Adrenal gland (tissue), 12 donors: ENCODE data around the gene P2RX2. TPM values are rescaled to one million over a fixed set of nuclear protein-coding genes. Genes with fewer than 3 reads are reported as not detected.

Experiments
- DNase-seq, 7 donors: peaks; one replicate each; pipeline ENCODE4 v3.0.0-alpha.2; 2019 to 2020
- H3K27ac ChIP-seq, 5 donors: fragments of 200-600 bp; sonication (generic) in 4 of 5; 1 replicate in 3 of 5; 2 replicates in 2 of 5; pipeline versions ENCODE4 v1.5.1 to v1.8.0; 2016 to 2020; ENCODE audit warnings: mild to moderate bottlenecking in 1 of 5
- H3K27me3 ChIP-seq: fragments of 200-600 bp; 2 replicates; pipeline ENCODE4 v1.8.0; 2021
- H3K36me3 ChIP-seq, 2 donors: fragments of 200-600 bp; replicated peaks in 1 of 2; 1 replicate in 1 of 2; 2 replicates in 1 of 2; pipeline versions ENCODE4 v1.5.1 to v1.8.0; 2018 to 2022
- H3K4me1 ChIP-seq, 2 donors: fragments of 200-600 bp; replicated peaks in 1 of 2; 1 replicate in 1 of 2; 2 replicates in 1 of 2; pipeline versions ENCODE4 v1.5.1 to v1.8.0; 2018 to 2021
- H3K4me3 ChIP-seq, 4 donors: fragments of 200-600 bp; sonication (generic) in 3 of 4; one replicate each; pipeline ENCODE4 v1.5.1; 2016 to 2018
- H3K9me3 ChIP-seq, 3 donors: fragments of 200-600 bp; sonication (generic) in 1 of 3; replicated peaks in 1 of 3; 1 replicate in 2 of 3; 2 replicates in 1 of 3; pipeline versions ENCODE4 v1.5.1 to v1.8.0; 2016 to 2021
- CTCF ChIP-seq, 6 experiments: fragments of 450-650 bp in 4 of 6; fragments of 200-600 bp in 2 of 6; sonication (generic) in 1 of 6; IDR thresholded peaks; 1 replicate in 5 of 6; 2 replicates in 1 of 6; pipeline versions ENCODE4 v1.5.1 to v1.8.0; 2016 to 2021; ENCODE audit warnings: antibody characterized with exemption in 6 of 6, mild to moderate bottlenecking in 2 of 6, moderate library complexity in 1 of 6
- POLR2A ChIP-seq, 2 donors: fragments of 450-650 bp; IDR thresholded peaks; one replicate each; pipeline ENCODE4 v1.6.1; 2017; ENCODE audit warnings: antibody characterized with exemption in 2 of 2, mild to moderate bottlenecking in 2 of 2, moderate library complexity in 1 of 2
- WGBS, 4 donors: extraction: QIAGEN DNeasy Blood & Tissue Kit in 2 of 4; methylation state at CpG; one replicate each; pipeline versions ENCODE4 v1.1.5 to v1.1.7; 2013 to 2017; 5-methylcytosine and 5-hydroxymethylcytosine counted together
- intact Hi-C, 2 donors: fragments of 100-400 bp; cut with DNase I; formaldehyde crosslinking; loops; one replicate each; pipeline versions ENCODE4 v1.14.1 to v1.15.0; 2022 to 2023
- polyA plus RNA-seq, 3 donors: library from polyadenylated mRNA; stranded (reverse); fragments of 200-250 nt in 2 of 3; fragments of 350-450 nt in 1 of 3; fragmentation: Illumina TruSeq in 1 of 3; extraction: RNeasy Lipid Tissue Mini Kit (QIAGEN cat#74804) in 1 of 3; gene quantifications; one replicate each; pipeline ENCODE4 v1.2.3, GENCODE V29; 2013 to 2014
- total RNA-seq, 9 donors: library from RNA; depleted of rRNA in 4 of 9; stranded (reverse); fragments of >200 nt in 4 of 9; fragments of 120-200 nt in 1 of 9; fragmentation: NEBNext Ultra II Directional in 1 of 9; extraction: Animal tissue kit (Norgen Biotek cat#: 25700) in 1 of 9; gene quantifications; one replicate each; pipeline versions ENCODE4 v1.1.0 to v1.2.4, GENCODE V29; 2013 to 2023
- donor health status: healthy with polysubstance abuse.
- donor health status: Bipolar disorder and iron deficiency.
- donor health status: DM: yes; HTN: yes; CAD: no.
- donor health status: DM: no; HTN: no; CAD: no.
- donor health status: DM: no; HTN: no; CAD: no.
- donor health status: DM: yes; HTN: yes; CAD: no.

The P2RX2 gene
- total and polyA plus RNA-seq, 12 donors: 0.11 to 1.9 (median 0.44) TPM; not detected in 9

- Histone ChIP-seq H3K36me3 (peaks cover 0 to 29% of the 10 kb centered on the region in 2 donors), H3K4me1 (no peaks in the 10 kb centered on the region), H3K9me3 (no peaks in the 10 kb centered on the region), H3K27ac (no peak overlapping the region), H3K27me3 (no peaks in the 10 kb centered on the region), H3K4me3 (no peak overlapping the region)
- no peak for DNase-seq
- WGBS, 4 donors: 83 to 96% (median 89%) methylated on average over 4 to 11 of the region's 11 CpGs
- TF ChIP-seq POLR2A (IDR thresholded peaks at IDR 0.05) (no peak), CTCF (IDR thresholded peaks at IDR 0.05) (no peak)
- intact Hi-C loops: no loop called here
These were observed 40.5 kb upstream of the P2RX2 start for GRCh38 chr12:132578118-132578517.

- no peaks in the 10 kb centered on the region for H3K9me3 ChIP-seq
- no peak for TF ChIP-seq CTCF (IDR thresholded peaks at IDR 0.05)
- no peak for TF ChIP-seq POLR2A (IDR thresholded peaks at IDR 0.05)
- DNase-seq: no peak
- peaks cover 0 to 29% of the 10 kb centered on the region in 2 donors for H3K36me3 ChIP-seq
- no peak overlapping the region for H3K27ac ChIP-seq
- intact Hi-C loops: no loop called here
- no peak overlapping the region for H3K4me3 ChIP-seq
- no peaks in the 10 kb centered on the region for H3K4me1 ChIP-seq
- 62 to 91% (median 88%) methylated on average over 3 to 11 of the region's 11 CpGs for whole genome bisulfite sequencing, 4 donors
- H3K27me3 ChIP-seq: no peaks in the 10 kb centered on the region
These were observed 39.8 kb upstream of the P2RX2 start for GRCh38 chr12:132578826-132579225.

GRCh38 chr12:132579744-132580143 is 38.8 kb upstream of the P2RX2 start:
- no peak for DNase-seq
- Histone ChIP-seq H3K4me1 (no peaks in the 10 kb centered on the region), H3K27ac (no peak overlapping the region), H3K36me3 (peaks cover 0 to 19% of the 10 kb centered on the region in 2 donors), H3K9me3 (no peaks in the 10 kb centered on the region), H3K4me3 (no peak overlapping the region), H3K27me3 (no peaks in the 10 kb centered on the region)
- WGBS, 4 donors: 79 to 89% (median 84%) methylated on average over 12 of the region's 12 CpGs
- intact Hi-C loops: no loop called here
- TF ChIP-seq POLR2A (IDR thresholded peaks at IDR 0.05): no peak
- TF ChIP-seq CTCF (IDR thresholded peaks at IDR 0.05): no peak

GRCh38 chr12:132580701-132581292 is 37.8 kb upstream of the P2RX2 start:
- Histone ChIP-seq H3K27me3 (no peaks in the 10 kb centered on the region), H3K9me3 (no peaks in the 10 kb centered on the region), H3K4me1 (no peaks in the 10 kb centered on the region), H3K4me3 (no peak overlapping the region), H3K27ac (no peak overlapping the region), H3K36me3 (peaks cover 0 to 18% of the 10 kb centered on the region in 2 donors)
- 95 to 98% (median 96%) methylated on average over 6 to 12 of the region's 12 CpGs for WGBS, 4 donors
- TF ChIP-seq POLR2A (IDR thresholded peaks at IDR 0.05) (no peak), CTCF (IDR thresholded peaks at IDR 0.05) (no peak)
- intact Hi-C loops: no loop called here
- no peak for DNase-seq
